Smooth muscle cell (in vitro differentiated cells): Measurements from ENCODE around the gene E2F8. TPM values are rescaled to one million over a fixed set of nuclear protein-coding genes. Genes with fewer than 3 reads are reported as not detected.

ENCODE experiments used
- DNase-seq: peaks from one replicate; lab custom pipeline; 2025; ENCODE audit not compliant: unreplicated experiment; lab: John Stamatoyannopoulos, UW
- H2AFZ ChIP-seq: fragments of 200-600 bp; sonication (generic); 2 replicates; pipeline ENCODE4 v1.6.0; 2016; ENCODE audit warnings: antibody characterized with exemption, low read depth, mild to moderate bottlenecking
- H3F3A ChIP-seq: fragments of 200-600 bp; sonication (generic); 2 replicates; pipeline ENCODE4 v1.6.0; 2017; ENCODE audit warnings: antibody characterized with exemption, low read depth
- H3K27ac ChIP-seq: fragments of 200-600 bp; sonication (generic); 2 replicates; pipeline ENCODE4 v1.5.1; 2016; ENCODE audit warnings: low read depth, mild to moderate bottlenecking
- H3K27me3 ChIP-seq: fragments of 200-600 bp; sonication (generic); 2 replicates; pipeline ENCODE4 v1.6.1; 2016; ENCODE audit warnings: low read depth, mild to moderate bottlenecking
- H3K36me3 ChIP-seq: fragments of 200-600 bp; sonication (generic); 2 replicates; pipeline ENCODE4 v1.5.1; 2016; ENCODE audit warnings: low read depth
- H3K4me1 ChIP-seq: fragments of 200-600 bp; sonication (generic); 2 replicates; pipeline ENCODE4 v1.5.1; 2016; ENCODE audit warnings: low read depth
- H3K4me2 ChIP-seq: fragments of 200-600 bp; sonication (generic); 2 replicates; pipeline ENCODE4 v1.6.0; 2016; ENCODE audit warnings: mild to moderate bottlenecking
- H3K4me3 ChIP-seq: fragments of 200-600 bp; sonication (generic); 2 replicates; pipeline ENCODE4 v1.5.1; 2016; ENCODE audit warnings: mild to moderate bottlenecking
- H3K79me2 ChIP-seq: fragments of 200-600 bp; sonication (generic); 2 replicates; pipeline ENCODE4 v1.6.0; 2016; ENCODE audit warnings: low read depth, mild to moderate bottlenecking
- H3K9ac ChIP-seq: fragments of 200-600 bp; sonication (generic); 2 replicates; pipeline ENCODE4 v1.6.0; 2016; ENCODE audit warnings: low read depth
- H3K9me3 ChIP-seq: fragments of 200-600 bp; sonication (generic); replicated peaks from 2 replicates; pipeline ENCODE4 v1.5.1; 2016; ENCODE audit warnings: low read depth
- H4K20me1 ChIP-seq: fragments of 200-600 bp; sonication (generic); 2 replicates; pipeline ENCODE4 v1.6.0; 2016; ENCODE audit warnings: low read depth
- WGBS: methylation state at CpG from one replicate; pipeline ENCODE4 v1.1.7; 2016; ENCODE audit warnings: low lambda C conversion rate; 5-methylcytosine and 5-hydroxymethylcytosine counted together
- polyA plus RNA-seq: library from polyadenylated mRNA; unstranded; fragments of >200 nt; fragmentation: Nextera tagmentation; extraction: Ambion mirVana; gene quantifications from 2 replicates; pipeline ENCODE4 v1.2.1, GENCODE V29; 2016
- total RNA-seq: library from RNA; depleted of rRNA; stranded (reverse); fragments of >200 nt; gene quantifications from 2 replicates; pipeline ENCODE4 v1.2.3, GENCODE V29; 2014
- TF ChIP-seq, protein P1 (sequence below): fragments of 200-600 bp; sonication (generic); IDR thresholded peaks from 2 replicates; pipeline ENCODE4 v1.5.1; 2017; ENCODE audit warnings: borderline replicate concordance, mild to moderate bottlenecking, antibody characterized with exemption; ENCODE audit not compliant: insufficient read depth, poor library complexity, severe bottlenecking

The E2F8 gene
- total and polyA plus RNA-seq, 2 experiments from 2014 or later = 1.5 to 1.6 TPM

DNA sequence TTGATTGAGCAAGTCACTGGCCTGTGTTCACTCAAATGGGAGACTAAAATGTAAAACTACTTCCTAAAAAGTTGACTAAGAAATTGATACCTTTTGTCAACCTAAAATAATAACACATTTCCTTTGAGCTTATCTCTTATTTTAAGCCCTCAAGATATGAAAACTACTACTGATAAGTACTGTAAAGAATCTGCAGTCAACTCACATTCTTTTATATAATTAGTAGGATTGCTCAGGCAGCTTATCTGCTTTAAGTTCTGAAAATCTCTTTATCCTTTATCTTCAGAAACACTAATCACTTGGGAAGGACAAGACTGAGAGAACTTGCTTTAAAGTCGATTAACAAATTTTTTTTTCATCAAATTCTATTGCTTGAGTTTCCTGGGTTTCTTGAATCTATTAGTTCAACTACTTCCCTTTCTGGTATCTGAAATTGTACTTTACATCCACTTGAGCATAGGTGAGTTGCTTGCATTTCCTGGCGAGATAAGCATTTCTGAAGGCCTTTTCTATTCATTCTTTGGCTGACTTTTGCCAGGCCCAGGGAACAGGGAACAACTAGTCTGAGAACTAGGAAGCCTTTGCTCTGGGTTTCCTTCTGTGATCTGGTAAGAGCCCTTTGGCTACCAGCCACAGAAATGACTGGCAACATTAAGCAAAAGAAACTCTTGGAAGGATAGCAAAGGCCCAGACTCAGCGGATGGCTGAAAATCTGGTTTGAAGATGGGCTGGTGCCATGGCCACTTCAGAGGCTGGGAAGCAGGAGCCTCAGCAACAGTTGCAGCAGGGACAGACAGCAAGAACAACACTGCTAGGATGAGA is 19.6 kb downstream of the E2F8 start:
- H3K36me3 ChIP-seq = no peaks in the 10 kb centered on the region
- no peak overlapping the region for H3K9ac ChIP-seq
- H4K20me1 ChIP-seq = no peaks in the 10 kb centered on the region
- H3K4me3 ChIP-seq = no peak overlapping the region
- no peaks in the 10 kb centered on the region for H3K79me2 ChIP-seq
- H3K4me1 ChIP-seq = no peaks in the 10 kb centered on the region
- H2AFZ ChIP-seq = no peak overlapping the region
- H3F3A ChIP-seq = no peaks in the 10 kb centered on the region
- TF ChIP-seq, protein P1, sequence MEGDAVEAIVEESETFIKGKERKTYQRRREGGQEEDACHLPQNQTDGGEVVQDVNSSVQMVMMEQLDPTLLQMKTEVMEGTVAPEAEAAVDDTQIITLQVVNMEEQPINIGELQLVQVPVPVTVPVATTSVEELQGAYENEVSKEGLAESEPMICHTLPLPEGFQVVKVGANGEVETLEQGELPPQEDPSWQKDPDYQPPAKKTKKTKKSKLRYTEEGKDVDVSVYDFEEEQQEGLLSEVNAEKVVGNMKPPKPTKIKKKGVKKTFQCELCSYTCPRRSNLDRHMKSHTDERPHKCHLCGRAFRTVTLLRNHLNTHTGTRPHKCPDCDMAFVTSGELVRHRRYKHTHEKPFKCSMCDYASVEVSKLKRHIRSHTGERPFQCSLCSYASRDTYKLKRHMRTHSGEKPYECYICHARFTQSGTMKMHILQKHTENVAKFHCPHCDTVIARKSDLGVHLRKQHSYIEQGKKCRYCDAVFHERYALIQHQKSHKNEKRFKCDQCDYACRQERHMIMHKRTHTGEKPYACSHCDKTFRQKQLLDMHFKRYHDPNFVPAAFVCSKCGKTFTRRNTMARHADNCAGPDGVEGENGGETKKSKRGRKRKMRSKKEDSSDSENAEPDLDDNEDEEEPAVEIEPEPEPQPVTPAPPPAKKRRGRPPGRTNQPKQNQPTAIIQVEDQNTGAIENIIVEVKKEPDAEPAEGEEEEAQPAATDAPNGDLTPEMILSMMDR = no peak
- H3K27me3 ChIP-seq = no peaks in the 10 kb centered on the region
- H3K4me2 ChIP-seq = no peak overlapping the region
- no peak for DNase-seq
- H3K27ac ChIP-seq = no peak overlapping the region
- no peaks in the 10 kb centered on the region for H3K9me3 ChIP-seq
- 35% methylated on average over 3 of the region's 3 CpGs for WGBS

DNA sequence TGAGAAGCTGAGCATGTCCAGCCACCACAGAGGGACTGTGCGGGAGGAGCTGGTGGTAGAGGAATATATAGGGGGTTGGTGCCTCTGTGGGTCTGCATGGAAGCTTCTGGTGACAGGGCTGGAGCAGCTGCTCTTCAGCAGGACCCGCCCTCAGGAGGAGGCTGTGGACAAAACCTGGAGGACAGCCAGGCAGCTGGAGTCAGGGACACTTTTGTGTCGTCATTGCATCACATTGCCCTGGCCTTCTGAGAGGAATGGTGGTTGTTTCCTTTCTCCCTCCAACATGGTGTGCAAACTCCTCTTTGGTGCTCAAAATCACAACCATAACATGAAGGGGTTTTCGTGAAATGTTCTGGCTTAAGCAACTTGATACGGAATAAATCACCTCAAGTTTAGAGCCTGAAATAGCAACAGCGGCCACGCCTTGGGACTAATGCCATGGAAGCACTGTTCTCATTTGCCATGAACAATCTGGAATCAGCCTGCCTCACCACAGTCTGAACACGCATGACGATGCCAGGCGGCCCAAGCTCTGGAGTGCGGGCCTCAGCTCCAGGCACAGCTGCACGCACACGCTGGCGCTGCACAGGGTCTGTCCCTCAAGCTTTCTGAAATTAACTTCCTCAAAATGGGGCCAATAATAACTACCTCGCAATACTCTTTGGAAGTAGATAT is 21.8 kb downstream of the E2F8 start:
- H3K9ac ChIP-seq = no peak overlapping the region
- H2AFZ ChIP-seq = no peak overlapping the region
- no peaks in the 10 kb centered on the region for H3K4me1 ChIP-seq
- H3K9me3 ChIP-seq = no peaks in the 10 kb centered on the region
- H4K20me1 ChIP-seq = no peaks in the 10 kb centered on the region
- 93% methylated on average over 15 of the region's 15 CpGs for WGBS
- no peaks in the 10 kb centered on the region for H3K36me3 ChIP-seq
- H3K4me2 ChIP-seq = no peak overlapping the region
- no peak for DNase-seq
- H3F3A ChIP-seq = no peaks in the 10 kb centered on the region
- H3K27me3 ChIP-seq = peaks cover 4% of the 10 kb centered on the region
- no peak overlapping the region for H3K4me3 ChIP-seq
- no peaks in the 10 kb centered on the region for H3K79me2 ChIP-seq
- H3K27ac ChIP-seq = no peak overlapping the region
- TF ChIP-seq, protein P1 = no peak

DNA sequence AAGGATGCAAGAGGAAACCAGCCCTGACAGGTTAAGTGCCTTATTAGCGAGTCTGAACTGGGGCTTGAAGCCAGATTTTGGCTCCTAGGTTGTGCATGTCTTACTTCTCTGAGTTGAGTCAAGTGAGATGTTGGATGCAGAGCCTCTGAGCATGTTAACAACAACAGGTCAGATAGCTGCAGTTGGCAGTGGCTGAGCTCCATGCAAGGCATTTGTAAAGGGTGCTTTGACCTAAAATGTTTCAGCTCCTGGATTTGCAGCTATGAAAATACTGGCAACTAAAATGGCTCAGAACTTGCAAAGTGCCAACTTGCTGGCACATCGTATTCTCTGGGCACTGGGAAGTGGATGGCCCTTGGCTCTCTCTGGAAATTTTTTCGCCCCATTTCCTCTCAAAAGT is 22.5 kb downstream of the E2F8 start:
- no peak overlapping the region for H2AFZ ChIP-seq
- no peak overlapping the region for H3K4me2 ChIP-seq
- no peak for DNase-seq

More for the DNA sequence above, 22.5 kb downstream of the E2F8 start:
- H3K79me2 ChIP-seq = no peaks in the 10 kb centered on the region
- no peaks in the 10 kb centered on the region for H3K9me3 ChIP-seq
- H3K36me3 ChIP-seq = no peaks in the 10 kb centered on the region
- H3K27ac ChIP-seq = no peak overlapping the region
- H3K4me3 ChIP-seq = no peak overlapping the region
- TF ChIP-seq, protein P1 = no peak
- WGBS = 97% methylated on average over 3 of the region's 3 CpGs
- peaks cover 10% of the 10 kb centered on the region for H3K27me3 ChIP-seq
- no peak overlapping the region for H3K9ac ChIP-seq
- H3K4me1 ChIP-seq = no peaks in the 10 kb centered on the region
- no peaks in the 10 kb centered on the region for H4K20me1 ChIP-seq
- H3F3A ChIP-seq = no peaks in the 10 kb centered on the region
